ENCODE measurements around the gene ZNF793.

ZNF793 gene

GRCh38 chr19:37537391-37537947 lies 30.7 kb downstream of the ZNF793 start:
- no peak overlapping the region for H2BK120ac ChIP-seq (ENCODE audit: low read depth, low read length)
- WGBS, result 96% methylated on average over 7 of the region's 7 CpGs
- peak overlapping the region in 1 of 2 experiments; percentile 30 for H3K4me3 ChIP-seq (ENCODE audit: insufficient read depth in 1 of 2, low read depth in 1 of 2, low read length in 2 of 2)
- H3K18ac ChIP-seq (ENCODE audit: low read depth in 1 of 2, low read length in 2 of 2), result no peak overlapping the region
- no peak overlapping the region for H3K4ac ChIP-seq (ENCODE audit: low read depth in 1 of 2, low read length in 2 of 2)
- no peaks in the 10 kb centered on the region for H3K4me1 ChIP-seq (ENCODE audit: control insufficient read depth, insufficient read depth, low read depth, low read length)
- H3K9ac ChIP-seq (ENCODE audit: low read length), result no peak overlapping the region
- H2BK12ac ChIP-seq (ENCODE audit: low read length in 2 of 2), result no peak overlapping the region
- DNase-seq, result peak; percentile 21
- H3K36me3 ChIP-seq (ENCODE audit: control insufficient read depth in 1 of 2, insufficient read depth in 2 of 2, low read depth in 1 of 2, low read length in 2 of 2), result peaks cover 9 to 35% of the 10 kb centered on the region in 2 experiments
- H2BK5ac ChIP-seq (ENCODE audit: low read depth, low read length, poor library complexity, severe bottlenecking), result no peak overlapping the region
- H3K27ac ChIP-seq (ENCODE audit: low read length, poor library complexity, severe bottlenecking), result no peak overlapping the region
- H3K9me3 ChIP-seq (ENCODE audit: control insufficient read depth, low read length), result peaks cover 74% of the 10 kb centered on the region
- H3K79me1 ChIP-seq (replicated peaks; ENCODE audit: low read length, poor library complexity, severe bottlenecking), result no peaks in the 10 kb centered on the region
- no peak overlapping the region for H2BK15ac ChIP-seq (ENCODE audit: low read depth, poor library complexity, severe bottlenecking)
- H2AFZ ChIP-seq (ENCODE audit: low read depth, low read length), result no peak overlapping the region
- H4K8ac ChIP-seq (ENCODE audit: low read length), result no peak overlapping the region
- no peak overlapping the region for H2AK5ac ChIP-seq (ENCODE audit: low read length, severe bottlenecking)
- no peaks in the 10 kb centered on the region for H3K27me3 ChIP-seq (ENCODE audit: control insufficient read depth in 1 of 2, insufficient read depth in 1 of 2, low read length in 2 of 2)
- no peak overlapping the region for H3K4me2 ChIP-seq (ENCODE audit: low read length, poor library complexity, severe bottlenecking)
- H4K91ac ChIP-seq (ENCODE audit: low read length), result no peak overlapping the region
- H3K14ac ChIP-seq (ENCODE audit: low read length in 2 of 2), result no peak overlapping the region
- no peak overlapping the region for H3K23ac ChIP-seq (ENCODE audit: low read length in 2 of 2)

DNA sequence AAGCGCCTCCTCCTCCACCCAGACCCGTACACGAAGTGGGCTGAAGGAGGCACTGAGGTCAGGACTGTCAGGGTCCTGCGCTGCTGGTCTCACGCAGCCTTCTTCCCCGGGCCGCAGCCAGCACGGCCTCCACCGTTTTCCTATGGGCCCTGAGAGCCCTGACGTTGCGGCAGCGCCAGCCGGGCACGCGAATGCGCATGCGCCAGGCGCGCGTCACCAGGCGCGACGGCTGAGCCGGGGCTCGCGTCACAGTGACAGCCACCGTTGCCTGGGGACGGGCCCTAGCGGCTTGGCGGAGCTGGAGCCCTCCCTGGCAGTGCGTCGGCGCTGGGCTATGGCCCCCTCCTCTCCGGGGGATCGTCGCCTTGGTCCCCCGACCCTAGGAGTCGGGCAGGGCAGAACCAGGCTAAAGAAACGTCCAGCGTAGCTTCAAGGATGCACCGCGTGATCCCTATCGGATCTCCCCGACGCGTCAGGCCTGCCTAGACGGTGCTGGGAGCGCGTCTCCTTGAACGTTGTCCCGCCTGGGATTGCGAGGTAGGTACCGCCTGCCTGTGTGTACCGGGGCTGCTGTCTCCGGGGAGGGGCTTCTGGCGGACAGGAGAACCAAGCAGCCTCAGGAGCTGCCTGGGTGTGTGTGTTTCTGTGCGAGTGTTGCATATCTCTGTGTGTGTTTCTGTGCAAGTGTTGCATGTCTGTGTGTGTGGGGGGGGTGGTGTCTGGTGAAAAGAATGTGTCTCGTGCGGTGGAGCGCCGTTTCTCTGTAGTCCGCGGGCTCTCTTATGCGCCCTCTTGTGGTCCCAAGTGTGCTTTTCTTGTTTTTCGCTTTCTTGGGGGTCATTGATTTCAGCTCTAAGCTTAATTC lies 44.6 kb downstream of the ZNF793 start:
- DNase-seq, result no peak
- Histone ChIP-seq H3K23ac (ENCODE audit: low read length in 2 of 2) (no peak overlapping the region), H4K8ac (ENCODE audit: low read length) (no peak overlapping the region), H4K91ac (ENCODE audit: low read length) (no peak overlapping the region), H3K36me3 (ENCODE audit: control insufficient read depth in 1 of 2, insufficient read depth in 2 of 2, low read depth in 1 of 2, low read length in 2 of 2) (peaks cover 0 to 8% of the 10 kb centered on the region in 2 experiments), H3K18ac (ENCODE audit: low read depth in 1 of 2, low read length in 2 of 2) (no peak overlapping the region), H2BK120ac (ENCODE audit: low read depth, low read length) (no peak overlapping the region), H2BK12ac (ENCODE audit: low read length in 2 of 2) (no peak overlapping the region), H3K4me2 (ENCODE audit: low read length, poor library complexity, severe bottlenecking) (no peak overlapping the region), H3K27ac (ENCODE audit: low read length, poor library complexity, severe bottlenecking) (no peak overlapping the region), H3K4me3 (ENCODE audit: insufficient read depth in 1 of 2, low read depth in 1 of 2, low read length in 2 of 2) (peak overlapping the region; percentile 45 to 65), H3K27me3 (ENCODE audit: control insufficient read depth in 1 of 2, insufficient read depth in 1 of 2, low read length in 2 of 2) (no peaks in the 10 kb centered on the region), H2BK15ac (ENCODE audit: low read depth, poor library complexity, severe bottlenecking) (no peak overlapping the region), H3K14ac (ENCODE audit: low read length in 2 of 2) (no peak overlapping the region), H2BK5ac (ENCODE audit: low read depth, low read length, poor library complexity, severe bottlenecking) (no peak overlapping the region), H2AK5ac (ENCODE audit: low read length, severe bottlenecking) (no peak overlapping the region), H3K9me3 (ENCODE audit: control insufficient read depth, low read length) (peaks cover 91% of the 10 kb centered on the region), H2AFZ (ENCODE audit: low read depth, low read length) (no peak overlapping the region), H3K79me1 (replicated peaks; ENCODE audit: low read length, poor library complexity, severe bottlenecking) (no peaks in the 10 kb centered on the region), H3K4me1 (ENCODE audit: control insufficient read depth, insufficient read depth, low read depth, low read length) (no peaks in the 10 kb centered on the region), H3K9ac (ENCODE audit: low read length) (peak overlapping the region; percentile 87), H3K4ac (ENCODE audit: low read depth in 1 of 2, low read length in 2 of 2) (no peak overlapping the region)
- WGBS, result 93% methylated on average over 64 of the region's 65 CpGs

DNA sequence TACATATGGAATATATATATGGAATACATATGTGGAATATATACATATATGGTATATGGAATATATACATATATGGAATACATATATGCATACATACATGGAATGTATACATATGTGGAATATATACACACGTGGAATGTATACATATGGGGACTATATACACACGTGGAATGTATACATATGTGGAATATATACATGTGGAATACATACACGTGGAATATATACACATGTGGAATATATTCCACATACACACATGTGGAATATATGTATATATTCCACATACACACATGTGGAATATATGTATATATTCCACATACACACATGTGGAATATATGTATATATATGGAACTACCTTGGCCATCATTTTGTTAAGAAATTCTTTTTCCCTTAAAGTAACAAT lies 56.8 kb downstream of the ZNF793 start:
- WGBS, result no CpG with 5 or more reads among the region's 3 CpGs
- H2AFZ ChIP-seq (ENCODE audit: low read depth, low read length), result no peak overlapping the region
- H2BK12ac ChIP-seq (ENCODE audit: low read length in 2 of 2), result no peak overlapping the region
- no peak for DNase-seq
- no peak overlapping the region for H3K4me2 ChIP-seq (ENCODE audit: low read length, poor library complexity, severe bottlenecking)
- H2BK5ac ChIP-seq (ENCODE audit: low read depth, low read length, poor library complexity, severe bottlenecking), result no peak overlapping the region
- H4K91ac ChIP-seq (ENCODE audit: low read length), result no peak overlapping the region
- no peak overlapping the region for H3K4ac ChIP-seq (ENCODE audit: low read depth in 1 of 2, low read length in 2 of 2)
- H4K8ac ChIP-seq (ENCODE audit: low read length), result no peak overlapping the region
- H3K36me3 ChIP-seq (ENCODE audit: control insufficient read depth in 1 of 2, insufficient read depth in 2 of 2, low read depth in 1 of 2, low read length in 2 of 2), result peaks cover 0 to 25% of the 10 kb centered on the region in 2 experiments
- H2BK120ac ChIP-seq (ENCODE audit: low read depth, low read length), result no peak overlapping the region
- H3K18ac ChIP-seq (ENCODE audit: low read depth in 1 of 2, low read length in 2 of 2), result no peak overlapping the region
- no peak overlapping the region for H3K23ac ChIP-seq (ENCODE audit: low read length in 2 of 2)
- peaks cover 19% of the 10 kb centered on the region for H3K9me3 ChIP-seq (ENCODE audit: control insufficient read depth, low read length)
- peak overlapping the region in 1 of 2 experiments; percentile 31 for H3K4me3 ChIP-seq (ENCODE audit: insufficient read depth in 1 of 2, low read depth in 1 of 2, low read length in 2 of 2)
- no peak overlapping the region for H3K14ac ChIP-seq (ENCODE audit: low read length in 2 of 2)
- H3K79me1 ChIP-seq (replicated peaks; ENCODE audit: low read length, poor library complexity, severe bottlenecking), result peaks cover 1% of the 10 kb centered on the region
- H2AK5ac ChIP-seq (ENCODE audit: low read length, severe bottlenecking), result no peak overlapping the region
- H3K9ac ChIP-seq (ENCODE audit: low read length), result no peak overlapping the region
- H2BK15ac ChIP-seq (ENCODE audit: low read depth, poor library complexity, severe bottlenecking), result no peak overlapping the region
- H3K27ac ChIP-seq (ENCODE audit: low read length, poor library complexity, severe bottlenecking), result no peak overlapping the region
- no peaks in the 10 kb centered on the region for H3K27me3 ChIP-seq (ENCODE audit: control insufficient read depth in 1 of 2, insufficient read depth in 1 of 2, low read length in 2 of 2)
- no peaks in the 10 kb centered on the region for H3K4me1 ChIP-seq (ENCODE audit: control insufficient read depth, insufficient read depth, low read depth, low read length)

- Histone ChIP-seq H2BK120ac (ENCODE audit: low read depth, low read length) (no peak overlapping the region), H3K4me3 (ENCODE audit: insufficient read depth in 1 of 2, low read depth in 1 of 2, low read length in 2 of 2) (peak overlapping the region in 1 of 2 experiments; percentile 31), H2AK5ac (ENCODE audit: low read length, severe bottlenecking) (no peak overlapping the region), H3K18ac (ENCODE audit: low read depth in 1 of 2, low read length in 2 of 2) (no peak overlapping the region), H3K23ac (ENCODE audit: low read length in 2 of 2) (no peak overlapping the region), H3K4ac (ENCODE audit: low read depth in 1 of 2, low read length in 2 of 2) (no peak overlapping the region), H4K8ac (ENCODE audit: low read length) (no peak overlapping the region), H3K36me3 (ENCODE audit: control insufficient read depth in 1 of 2, insufficient read depth in 2 of 2, low read depth in 1 of 2, low read length in 2 of 2) (peaks cover 3 to 25% of the 10 kb centered on the region in 2 experiments), H2BK12ac (ENCODE audit: low read length in 2 of 2) (no peak overlapping the region), H3K27ac (ENCODE audit: low read length, poor library complexity, severe bottlenecking) (no peak overlapping the region), H3K79me1 (replicated peaks; ENCODE audit: low read length, poor library complexity, severe bottlenecking) (peaks cover 3% of the 10 kb centered on the region), H2BK5ac (ENCODE audit: low read depth, low read length, poor library complexity, severe bottlenecking) (no peak overlapping the region), H2BK15ac (ENCODE audit: low read depth, poor library complexity, severe bottlenecking) (no peak overlapping the region), H3K14ac (ENCODE audit: low read length in 2 of 2) (no peak overlapping the region), H3K27me3 (ENCODE audit: control insufficient read depth in 1 of 2, insufficient read depth in 1 of 2, low read length in 2 of 2) (no peaks in the 10 kb centered on the region), H3K4me1 (ENCODE audit: control insufficient read depth, insufficient read depth, low read depth, low read length) (no peaks in the 10 kb centered on the region), H3K4me2 (ENCODE audit: low read length, poor library complexity, severe bottlenecking) (no peak overlapping the region), H3K9ac (ENCODE audit: low read length) (no peak overlapping the region), H2AFZ (ENCODE audit: low read depth, low read length) (no peak overlapping the region), H4K91ac (ENCODE audit: low read length) (no peak overlapping the region), H3K9me3 (ENCODE audit: control insufficient read depth, low read length) (peaks cover 6% of the 10 kb centered on the region)
- 68% methylated on average over 5 of the region's 7 CpGs for WGBS
- peak; percentile 4 for DNase-seq
Observed at GRCh38 chr19:37564624-37565369, 58.1 kb downstream of the ZNF793 start.

Data from mesenchymal stem cell (in vitro differentiated cells and primary cell).